Skin of body (tissue), 1 donor: ENCODE data around the gene TMEM40. TPM values are rescaled to one million over a fixed set of nuclear protein-coding genes. Genes with fewer than 3 reads are reported as not detected.

Source experiments
- total RNA-seq: library from RNA; depleted of rRNA; stranded (reverse); fragments of >200 nt; gene quantifications from one replicate; pipeline ENCODE4 v1.2.3, GENCODE V29; 2014

The TMEM40 gene
- total RNA-seq, 1 donor from 2014 or later = 10.8 TPM

Other genes with a start within 250 kb of the TMEM40 start
- not detected for gene MKRN2OS, start 213.8 kb downstream of the TMEM40 start, total RNA-seq
- 27.0 TPM for gene MKRN2, start 202.2 kb downstream of the TMEM40 start, total RNA-seq
- 112 TPM for gene RAF1, start 95.1 kb downstream of the TMEM40 start, total RNA-seq
- 6.1 TPM for gene CAND2, start 37.4 kb upstream of the TMEM40 start, total RNA-seq
- gene RPL32, start 82.3 kb upstream of the TMEM40 start, total RNA-seq = 1,974 TPM